ENCODE measurements around the gene PPM1H. TPM values are rescaled to one million over a fixed set of nuclear protein-coding genes. Genes with fewer than 3 reads are reported as not detected.

The PPM1H gene
- total RNA-seq, 1 donor = 1.3 TPM

- no peak overlapping the region for H3K4me3 ChIP-seq (ENCODE audit: low read length)
- H3K4me1 ChIP-seq (ENCODE audit: insufficient read depth, low read length) = peaks cover 8% of the 10 kb centered on the region
- H3K9me3 ChIP-seq (ENCODE audit: low read depth, low read length) = no peaks in the 10 kb centered on the region
- H3K27me3 ChIP-seq (ENCODE audit: insufficient read depth, low read length) = no peaks in the 10 kb centered on the region
These were observed 280.4 kb downstream of the PPM1H start for GRCh38 chr12:62654326-62655241.

- peaks cover 8% of the 10 kb centered on the region for H3K4me1 ChIP-seq (ENCODE audit: insufficient read depth, low read length)
- no peaks in the 10 kb centered on the region for H3K27me3 ChIP-seq (ENCODE audit: insufficient read depth, low read length)
- no peak overlapping the region for H3K4me3 ChIP-seq (ENCODE audit: low read length)
- H3K9me3 ChIP-seq (ENCODE audit: low read depth, low read length) = no peaks in the 10 kb centered on the region
These were observed 281.2 kb downstream of the PPM1H start for GRCh38 chr12:62653740-62654139.

GRCh38 chr12:62653304-62653703 is 281.6 kb downstream of the PPM1H start:
- Histone ChIP-seq H3K4me3 (ENCODE audit: low read length) (no peak overlapping the region), H3K9me3 (ENCODE audit: low read depth, low read length) (no peaks in the 10 kb centered on the region), H3K27me3 (ENCODE audit: insufficient read depth, low read length) (no peaks in the 10 kb centered on the region), H3K4me1 (ENCODE audit: insufficient read depth, low read length) (peaks cover 8% of the 10 kb centered on the region)

GRCh38 chr12:62651138-62651537 is 283.8 kb downstream of the PPM1H start:
- H3K9me3 ChIP-seq (ENCODE audit: low read depth, low read length) = no peaks in the 10 kb centered on the region
- H3K4me1 ChIP-seq (ENCODE audit: insufficient read depth, low read length) = peaks cover 8% of the 10 kb centered on the region

GRCh38 chr12:62649412-62650138 is 285.4 kb downstream of the PPM1H start:
- Histone ChIP-seq H3K4me3 (ENCODE audit: low read length) (no peak overlapping the region), H3K9me3 (ENCODE audit: low read depth, low read length) (no peaks in the 10 kb centered on the region), H3K27me3 (ENCODE audit: insufficient read depth, low read length) (no peaks in the 10 kb centered on the region), H3K4me1 (ENCODE audit: insufficient read depth, low read length) (peaks cover 3% of the 10 kb centered on the region)

More at GRCh38 chr12:62651138-62651537, 283.8 kb downstream of the PPM1H start:
- Histone ChIP-seq H3K4me3 (ENCODE audit: low read length) (no peak overlapping the region), H3K27me3 (ENCODE audit: insufficient read depth, low read length) (no peaks in the 10 kb centered on the region)

DNA sequence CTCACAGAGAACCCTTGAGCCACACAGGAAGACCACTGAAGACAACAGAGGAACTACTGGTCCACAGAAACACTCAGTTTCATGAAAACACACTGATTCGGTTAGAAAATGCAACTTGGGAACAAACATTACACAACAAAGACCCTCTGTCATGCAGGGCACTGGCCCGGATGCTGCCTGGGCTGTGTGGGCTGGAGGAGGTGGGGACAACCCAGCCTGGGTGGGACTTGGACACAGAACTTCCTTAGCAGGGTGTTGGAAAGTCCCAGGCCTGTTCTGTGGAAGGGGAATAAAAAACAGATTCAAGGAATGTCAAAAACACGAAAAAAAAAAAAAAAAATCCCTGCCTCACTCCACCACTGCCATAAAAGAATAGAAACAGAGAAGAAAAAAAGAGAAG is 287.4 kb downstream of the PPM1H start:
- Histone ChIP-seq H3K9me3 (ENCODE audit: low read depth, low read length) (no peaks in the 10 kb centered on the region), H3K4me3 (ENCODE audit: low read length) (no peak overlapping the region), H3K27me3 (ENCODE audit: insufficient read depth, low read length) (no peaks in the 10 kb centered on the region), H3K4me1 (ENCODE audit: insufficient read depth, low read length) (no peaks in the 10 kb centered on the region)

DNA sequence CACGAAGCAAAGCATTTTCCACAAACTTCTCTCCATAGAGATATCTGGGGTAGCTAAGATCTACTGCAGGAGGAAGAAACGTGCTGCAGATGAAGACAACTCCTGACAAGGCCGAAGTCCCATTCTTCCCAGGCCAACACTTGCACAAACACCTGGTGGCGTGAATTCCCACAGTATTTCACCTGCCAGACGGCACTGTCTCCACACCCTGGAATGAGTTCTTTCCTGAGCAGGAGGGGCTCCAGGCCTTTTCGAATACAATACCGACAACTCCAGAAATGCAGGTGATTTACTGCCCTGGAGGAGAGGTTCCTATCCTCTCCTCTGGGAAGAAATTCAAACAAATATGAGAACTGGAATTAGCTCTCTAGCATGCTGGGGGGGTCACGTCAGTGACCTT is 288.4 kb downstream of the PPM1H start:
- no peaks in the 10 kb centered on the region for H3K9me3 ChIP-seq (ENCODE audit: low read depth, low read length)

GRCh38 chr12:62643486-62643885 is 291.5 kb downstream of the PPM1H start:
- Histone ChIP-seq H3K9me3 (ENCODE audit: low read depth, low read length) (no peaks in the 10 kb centered on the region), H3K4me1 (ENCODE audit: insufficient read depth, low read length) (no peaks in the 10 kb centered on the region), H3K4me3 (ENCODE audit: low read length) (no peak overlapping the region), H3K27me3 (ENCODE audit: insufficient read depth, low read length) (no peaks in the 10 kb centered on the region)

More for the DNA sequence above, 288.4 kb downstream of the PPM1H start:
- Histone ChIP-seq H3K27me3 (ENCODE audit: insufficient read depth, low read length) (no peaks in the 10 kb centered on the region), H3K4me3 (ENCODE audit: low read length) (no peak overlapping the region), H3K4me1 (ENCODE audit: insufficient read depth, low read length) (no peaks in the 10 kb centered on the region)

DNA sequence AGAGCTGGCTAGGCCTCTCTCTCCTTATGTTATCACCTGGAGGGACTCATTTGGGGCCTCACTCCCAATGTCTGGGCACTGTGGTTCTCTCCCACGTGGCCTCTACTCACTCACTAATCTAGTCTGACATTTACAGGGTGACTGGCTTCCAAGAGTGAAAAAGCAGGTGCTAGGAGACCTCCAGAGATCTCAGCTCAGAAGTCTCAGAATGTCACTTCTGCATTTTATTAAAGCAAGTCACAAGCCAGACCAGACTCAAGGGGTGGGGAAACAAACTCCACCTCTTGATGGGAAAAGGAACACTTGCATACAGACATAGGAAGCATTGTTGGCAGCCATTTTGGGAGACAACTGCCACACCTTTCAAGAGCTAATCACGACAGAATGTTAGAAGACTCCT is 292.5 kb downstream of the PPM1H start:
- no peaks in the 10 kb centered on the region for H3K27me3 ChIP-seq (ENCODE audit: insufficient read depth, low read length)
- H3K4me3 ChIP-seq (ENCODE audit: low read length) = no peak overlapping the region
- H3K4me1 ChIP-seq (ENCODE audit: insufficient read depth, low read length) = no peaks in the 10 kb centered on the region
- no peaks in the 10 kb centered on the region for H3K9me3 ChIP-seq (ENCODE audit: low read depth, low read length)

GRCh38 chr12:62640910-62641448 is 294.0 kb downstream of the PPM1H start:
- Histone ChIP-seq H3K9me3 (ENCODE audit: low read depth, low read length) (no peaks in the 10 kb centered on the region), H3K4me3 (ENCODE audit: low read length) (no peak overlapping the region)

DNA sequence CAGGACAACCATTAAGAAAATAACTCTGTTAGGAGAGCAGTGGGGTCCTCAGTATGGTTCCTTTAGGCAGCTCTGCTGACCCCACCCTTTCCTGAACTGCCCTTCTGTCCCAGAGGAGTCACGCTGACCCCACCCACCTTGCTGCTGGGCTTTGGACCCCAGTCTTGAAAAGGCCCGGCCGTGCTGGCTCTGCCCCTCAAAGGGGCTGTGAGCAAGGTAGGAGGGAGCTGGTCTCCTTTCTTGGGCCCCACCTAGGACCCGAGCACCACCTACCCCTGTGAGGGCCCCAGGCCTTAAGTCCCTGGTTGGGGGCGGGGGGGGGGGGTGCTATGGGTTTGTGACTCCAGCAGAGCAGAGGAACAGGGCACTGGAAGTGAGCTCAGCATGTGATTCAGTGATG is 297.3 kb downstream of the PPM1H start:
- H3K4me3 ChIP-seq (ENCODE audit: low read length) = no peak overlapping the region
- peaks cover 15% of the 10 kb centered on the region for H3K27me3 ChIP-seq (ENCODE audit: insufficient read depth, low read length)
- no peaks in the 10 kb centered on the region for H3K9me3 ChIP-seq (ENCODE audit: low read depth, low read length)
- peaks cover 2% of the 10 kb centered on the region for H3K4me1 ChIP-seq (ENCODE audit: insufficient read depth, low read length)

More at GRCh38 chr12:62640910-62641448, 294.0 kb downstream of the PPM1H start:
- Histone ChIP-seq H3K4me1 (ENCODE audit: insufficient read depth, low read length) (no peaks in the 10 kb centered on the region), H3K27me3 (ENCODE audit: insufficient read depth, low read length) (no peaks in the 10 kb centered on the region)

GRCh38 chr12:62635649-62636048 is 299.3 kb downstream of the PPM1H start:
- peaks cover 35% of the 10 kb centered on the region for H3K27me3 ChIP-seq (ENCODE audit: insufficient read depth, low read length)
- peaks cover 16% of the 10 kb centered on the region for H3K4me1 ChIP-seq (ENCODE audit: insufficient read depth, low read length)
- no peak overlapping the region for H3K4me3 ChIP-seq (ENCODE audit: low read length)
- H3K9me3 ChIP-seq (ENCODE audit: low read depth, low read length) = no peaks in the 10 kb centered on the region

GRCh38 chr12:62632411-62632918 is 302.5 kb downstream of the PPM1H start:
- H3K4me1 ChIP-seq (ENCODE audit: insufficient read depth, low read length) = peaks cover 16% of the 10 kb centered on the region
- H3K4me3 ChIP-seq (ENCODE audit: low read length) = peak overlapping the region; percentile 30
- H3K27me3 ChIP-seq (ENCODE audit: insufficient read depth, low read length) = peaks cover 55% of the 10 kb centered on the region
- H3K9me3 ChIP-seq (ENCODE audit: low read depth, low read length) = no peaks in the 10 kb centered on the region

DNA sequence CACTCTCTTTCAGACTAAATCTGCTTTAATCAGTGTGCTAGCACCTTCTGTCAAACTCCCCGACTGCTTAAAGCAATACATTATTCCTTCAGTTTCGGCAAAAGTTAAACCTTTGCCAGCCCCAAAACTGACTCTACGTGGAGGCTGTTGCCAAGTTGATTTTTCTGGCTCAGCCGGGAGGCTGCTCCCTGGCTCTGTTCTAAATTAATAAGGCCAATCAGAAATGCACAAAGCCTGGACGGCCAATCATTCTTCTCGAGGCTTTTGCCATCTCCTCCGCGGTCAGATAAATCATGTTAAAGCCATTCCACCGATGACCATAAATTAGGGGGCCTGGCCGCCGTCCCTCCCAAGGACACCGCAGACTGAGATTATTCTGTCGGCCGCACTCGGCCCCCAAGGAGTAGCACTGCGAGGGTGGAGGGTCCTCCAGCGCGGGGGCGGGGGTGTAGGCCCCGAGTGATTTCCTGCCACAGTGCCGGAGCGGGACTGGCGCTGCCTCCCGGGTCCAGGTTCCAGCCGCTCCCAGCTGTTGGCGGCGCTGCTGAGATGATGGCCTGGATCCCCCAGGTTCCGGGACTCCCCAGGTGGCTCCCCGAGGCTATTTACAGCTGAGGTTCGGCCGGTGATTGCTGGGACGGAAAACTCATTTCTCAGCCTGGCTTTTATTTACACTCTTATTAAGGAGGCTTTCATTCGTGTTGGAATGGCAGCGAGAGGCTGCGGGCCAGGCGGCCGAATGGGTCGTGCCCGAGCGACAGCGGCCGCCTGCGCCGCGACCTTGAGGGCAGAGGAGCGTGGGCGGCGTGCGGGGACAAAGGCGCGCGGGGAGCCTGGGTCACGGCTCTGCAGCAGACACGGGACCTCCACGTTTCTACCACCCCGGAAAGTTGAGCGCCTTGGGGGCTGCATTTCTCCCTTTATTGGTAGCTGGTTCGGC is 303.2 kb downstream of the PPM1H start:
- Histone ChIP-seq H3K4me1 (ENCODE audit: insufficient read depth, low read length) (peaks cover 16% of the 10 kb centered on the region), H3K9me3 (ENCODE audit: low read depth, low read length) (no peaks in the 10 kb centered on the region), H3K4me3 (ENCODE audit: low read length) (peak overlapping the region; percentile 30), H3K27me3 (ENCODE audit: insufficient read depth, low read length) (peaks cover 55% of the 10 kb centered on the region)

All from mononuclear cell (primary cell).